ENCODE measurements around the gene PPIP5K1.
"Not testable (repeated sequence)": the region's sequence is repeated elsewhere in the genome, so short reads cannot be mapped to it uniquely, and the experiment has no call there.

Gene PPIP5K1

GRCh38 chr15:43544266-43544665 lies 45.7 kb downstream of the PPIP5K1 start:
- DNase-seq = no peak

DNA sequence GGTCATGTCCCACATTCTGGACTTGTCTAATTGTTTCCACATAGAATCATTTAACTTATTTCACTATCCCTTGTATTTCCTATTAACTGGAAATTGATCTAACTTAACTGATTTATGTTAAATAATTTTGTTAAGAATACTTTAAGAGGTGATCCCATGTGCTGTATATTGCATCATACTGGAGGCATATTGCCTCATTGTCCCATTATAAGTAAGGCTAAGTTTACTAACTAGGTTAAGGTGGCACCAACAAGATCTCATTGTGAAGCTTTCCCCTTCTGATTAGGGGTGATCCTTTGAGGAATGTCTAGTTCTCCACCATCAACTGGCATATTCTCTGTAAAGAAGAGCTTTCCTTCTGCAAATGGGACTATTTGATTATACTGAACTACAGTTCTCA lies 48.2 kb downstream of the PPIP5K1 start:
- DNase-seq = no peak

DNA sequence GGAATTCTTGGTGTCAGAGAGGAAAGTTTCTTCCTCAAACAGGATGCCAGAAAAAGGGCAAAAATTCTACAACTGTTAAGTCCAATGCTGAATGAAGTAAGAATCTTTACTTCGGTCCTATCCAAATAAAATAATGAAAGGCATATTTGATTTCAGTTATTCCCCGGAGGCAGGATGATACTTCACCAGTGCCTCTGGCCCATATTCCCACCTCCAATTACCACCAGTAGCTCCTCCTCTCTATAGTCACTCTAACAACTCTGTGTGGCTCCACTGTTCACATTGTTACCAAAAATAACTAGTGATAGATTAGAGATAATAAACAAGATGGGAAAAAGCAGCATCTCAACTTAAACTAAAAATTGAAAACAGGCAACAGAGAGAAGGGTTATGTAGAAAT lies 51.9 kb downstream of the PPIP5K1 start:
- DNase-seq = no peak

DNA sequence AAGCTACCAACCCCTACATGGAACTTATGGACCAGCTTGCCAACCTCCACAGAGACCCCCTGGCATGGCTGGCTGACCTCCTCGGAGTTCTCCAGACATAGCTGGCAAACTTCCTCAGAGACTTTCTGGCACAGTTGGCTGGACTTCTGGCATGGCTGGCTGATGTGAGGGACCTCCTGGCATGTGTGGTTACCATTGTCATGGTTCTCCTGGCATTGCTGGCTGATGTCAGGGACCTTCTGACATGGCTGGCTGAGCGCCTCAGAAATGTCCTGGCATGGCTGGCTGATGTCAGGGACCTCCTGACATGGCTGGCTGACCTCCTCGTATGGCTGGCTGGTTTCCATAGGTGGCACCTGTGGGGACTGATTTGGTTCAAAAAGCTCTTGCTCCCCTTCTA lies 55.1 kb downstream of the PPIP5K1 start:
- no peak for DNase-seq

- DNase-seq = not testable (repeated sequence)
Observed at GRCh38 chr15:43532826-43533225, 57.2 kb downstream of the PPIP5K1 start.

DNA sequence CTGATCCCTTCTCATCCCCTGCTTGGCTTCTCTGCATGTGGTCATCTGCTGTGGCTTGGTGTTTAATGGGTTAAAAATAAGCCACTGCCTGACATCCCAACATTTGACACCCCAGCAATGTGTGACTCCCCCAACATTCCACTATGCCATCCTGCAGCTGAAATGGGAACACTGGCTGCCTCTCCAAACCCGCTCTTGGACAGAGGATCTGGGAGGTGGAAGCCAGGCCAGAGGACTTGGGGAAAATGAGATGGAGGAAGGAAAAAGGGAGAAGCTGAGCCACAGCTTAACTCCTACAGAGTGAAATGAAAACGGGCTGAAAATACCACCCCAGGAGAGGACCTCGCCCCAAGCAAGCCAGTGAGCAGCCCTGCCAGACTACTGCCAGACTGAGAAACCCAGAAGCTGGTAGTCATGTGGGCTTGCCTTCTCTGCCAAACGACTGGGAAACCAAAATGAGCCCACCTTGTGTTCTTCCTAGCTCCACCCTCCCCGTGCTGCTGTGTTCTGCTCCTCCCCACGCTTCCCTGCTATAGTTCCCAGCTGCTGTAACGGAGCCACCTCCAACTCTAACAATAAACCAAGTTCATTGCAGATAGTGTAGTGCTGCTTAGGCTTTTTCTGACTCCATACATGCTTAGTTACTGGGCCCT lies 58.9 kb downstream of the PPIP5K1 start:
- DNase-seq = no peak

- no peak for DNase-seq
Observed at GRCh38 chr15:43529587-43530345, 60.2 kb downstream of the PPIP5K1 start.

- no peak for DNase-seq
Observed at GRCh38 chr15:43529141-43529540, 60.9 kb downstream of the PPIP5K1 start.

GRCh38 chr15:43528542-43529007 lies 61.4 kb downstream of the PPIP5K1 start:
- DNase-seq = no peak

DNA sequence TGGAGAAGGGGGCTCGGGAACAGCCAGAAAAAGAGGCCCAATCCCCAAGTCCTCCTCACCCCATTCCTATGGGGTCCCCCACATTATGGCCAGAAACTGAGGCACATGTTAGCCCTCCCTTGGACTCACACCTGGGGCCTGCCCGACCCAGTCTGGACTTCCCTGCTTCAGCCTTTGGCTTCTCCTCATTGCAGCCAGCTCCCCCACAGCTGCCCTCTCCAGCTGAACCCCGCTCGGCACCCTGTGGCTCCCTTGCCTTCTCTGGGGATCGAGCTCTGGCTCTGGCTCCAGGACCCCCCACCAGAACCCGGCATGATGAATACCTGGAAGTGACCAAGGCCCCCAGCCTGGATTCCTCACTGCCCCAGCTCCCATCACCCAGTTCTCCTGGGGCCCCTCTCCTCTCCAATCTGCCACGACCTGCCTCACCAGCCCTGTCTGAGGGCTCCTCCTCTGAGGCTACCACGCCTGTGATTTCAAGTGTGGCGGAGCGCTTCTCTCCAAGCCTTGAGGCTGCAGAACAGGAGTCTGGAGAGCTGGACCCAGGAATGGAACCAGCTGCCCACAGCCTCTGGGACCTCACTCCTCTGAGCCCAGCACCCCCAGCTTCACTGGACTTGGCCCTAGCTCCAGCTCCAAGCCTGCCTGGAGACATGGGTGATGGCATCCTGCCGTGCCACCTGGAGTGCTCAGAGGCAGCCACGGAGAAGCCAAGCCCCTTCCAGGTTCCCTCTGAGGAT lies 62.0 kb downstream of the PPIP5K1 start:
- no peak for DNase-seq

- DNase-seq = no peak
Observed at GRCh38 chr15:43527016-43527801, 62.8 kb downstream of the PPIP5K1 start.

DNA sequence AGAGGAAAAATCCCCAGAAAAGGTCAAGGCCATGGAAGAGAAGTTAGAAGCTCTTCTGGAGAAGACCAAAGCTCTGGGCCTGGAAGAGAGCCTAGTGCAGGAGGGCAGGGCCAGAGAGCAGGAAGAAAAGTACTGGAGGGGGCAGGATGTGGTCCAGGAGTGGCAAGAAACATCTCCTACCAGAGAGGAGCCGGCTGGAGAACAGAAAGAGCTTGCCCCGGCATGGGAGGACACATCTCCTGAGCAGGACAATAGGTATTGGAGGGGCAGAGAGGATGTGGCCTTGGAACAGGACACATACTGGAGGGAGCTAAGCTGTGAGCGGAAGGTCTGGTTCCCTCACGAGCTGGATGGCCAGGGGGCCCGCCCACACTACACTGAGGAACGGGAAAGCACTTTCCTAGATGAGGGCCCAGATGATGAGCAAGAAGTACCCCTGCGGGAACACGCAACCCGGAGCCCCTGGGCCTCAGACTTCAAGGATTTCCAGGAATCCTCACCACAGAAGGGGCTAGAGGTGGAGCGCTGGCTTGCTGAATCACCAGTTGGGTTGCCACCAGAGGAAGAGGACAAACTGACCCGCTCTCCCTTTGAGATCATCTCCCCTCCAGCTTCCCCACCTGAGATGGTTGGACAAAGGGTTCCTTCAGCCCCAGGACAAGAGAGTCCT lies 63.6 kb downstream of the PPIP5K1 start:
- DNase-seq = no peak

GRCh38 chr15:43525131-43525530 lies 64.9 kb downstream of the PPIP5K1 start:
- no peak for DNase-seq

DNA sequence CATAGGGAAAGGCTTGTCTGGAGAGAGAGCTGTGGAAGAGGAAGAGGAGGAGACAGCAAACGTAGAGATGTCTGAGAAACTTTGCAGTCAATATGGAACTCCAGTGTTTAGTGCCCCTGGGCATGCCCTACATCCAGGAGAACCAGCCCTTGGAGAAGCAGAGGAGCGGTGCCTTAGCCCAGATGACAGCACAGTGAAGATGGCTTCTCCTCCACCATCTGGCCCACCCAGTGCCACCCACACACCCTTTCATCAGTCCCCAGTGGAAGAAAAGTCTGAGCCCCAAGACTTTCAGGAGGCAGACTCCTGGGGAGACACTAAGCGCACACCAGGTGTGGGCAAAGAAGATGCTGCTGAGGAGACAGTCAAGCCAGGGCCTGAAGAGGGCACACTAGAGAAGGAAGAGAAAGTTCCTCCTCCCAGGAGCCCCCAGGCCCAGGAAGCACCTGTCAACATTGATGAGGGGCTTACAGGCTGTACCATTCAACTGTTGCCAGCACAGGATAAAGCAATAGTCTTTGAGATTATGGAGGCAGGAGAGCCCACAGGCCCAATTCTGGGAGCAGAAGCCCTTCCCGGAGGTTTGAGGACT lies 65.7 kb downstream of the PPIP5K1 start:
- DNase-seq = no peak

DNA sequence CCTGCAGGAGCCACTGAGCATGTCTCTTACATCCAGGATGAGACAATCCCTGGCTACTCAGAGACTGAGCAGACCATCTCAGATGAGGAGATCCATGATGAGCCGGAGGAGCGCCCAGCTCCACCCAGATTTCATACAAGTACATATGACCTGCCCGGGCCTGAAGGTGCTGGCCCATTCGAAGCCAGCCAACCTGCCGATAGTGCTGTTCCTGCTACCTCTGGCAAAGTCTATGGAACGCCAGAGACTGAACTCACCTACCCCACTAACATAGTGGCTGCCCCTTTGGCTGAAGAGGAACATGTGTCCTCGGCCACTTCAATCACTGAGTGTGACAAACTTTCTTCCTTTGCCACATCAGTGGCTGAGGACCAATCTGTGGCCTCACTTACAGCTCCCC lies 66.4 kb downstream of the PPIP5K1 start:
- DNase-seq = no peak

DNA sequence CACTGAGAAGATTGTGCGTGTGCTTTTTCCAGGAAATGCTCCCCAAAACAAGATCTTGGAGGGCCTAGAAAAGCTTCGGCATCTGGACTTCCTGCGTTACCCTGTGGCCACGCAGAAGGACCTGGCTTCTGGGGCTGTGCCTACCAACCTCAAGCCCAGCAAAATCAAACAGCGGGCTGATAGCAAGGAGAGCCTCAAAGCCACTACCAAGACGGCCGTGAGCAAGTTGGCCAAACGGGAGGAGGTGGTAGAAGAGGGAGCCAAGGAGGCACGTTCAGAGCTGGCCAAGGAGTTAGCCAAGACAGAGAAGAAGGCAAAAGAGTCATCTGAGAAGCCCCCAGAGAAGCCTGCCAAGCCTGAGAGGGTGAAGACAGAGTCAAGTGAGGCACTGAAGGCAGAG lies 67.8 kb downstream of the PPIP5K1 start:
- no peak for DNase-seq

GRCh38 chr15:43521419-43521818 lies 68.6 kb downstream of the PPIP5K1 start:
- DNase-seq = no peak

- DNase-seq = no peak
Observed at GRCh38 chr15:43520138-43520537, 69.9 kb downstream of the PPIP5K1 start.

- no peak for DNase-seq
Observed at GRCh38 chr15:43519196-43519595, 70.8 kb downstream of the PPIP5K1 start.

DNA sequence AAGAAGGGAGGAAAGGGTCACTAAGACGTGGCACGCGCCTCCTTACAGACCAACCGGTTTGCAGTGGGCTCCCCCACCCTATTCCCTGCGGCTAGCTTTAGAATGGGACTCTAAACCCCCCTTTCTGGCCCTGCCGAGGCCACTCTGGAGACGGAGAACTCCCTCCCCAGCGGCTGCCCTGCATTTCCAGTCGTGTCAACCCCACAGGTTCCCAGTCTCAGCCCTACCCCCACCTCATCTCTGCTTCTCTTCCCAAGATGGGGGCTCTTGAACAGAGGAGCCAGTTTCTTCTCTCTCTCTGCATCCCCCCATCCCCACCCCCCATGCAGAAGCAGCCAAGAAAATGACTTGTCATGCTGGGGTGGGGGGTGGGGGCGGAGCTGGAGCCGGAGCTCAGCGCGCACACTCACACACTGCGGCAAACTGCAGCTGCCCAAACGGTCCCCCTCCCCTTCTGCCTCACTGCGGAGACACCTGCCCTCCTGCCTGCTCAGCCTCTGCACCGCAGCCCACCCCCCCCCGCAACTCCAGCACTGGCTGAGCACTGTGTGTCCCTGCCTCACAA lies 71.7 kb downstream of the PPIP5K1 start:
- DNase-seq = no peak

GRCh38 chr15:43517354-43518196 lies 72.4 kb downstream of the PPIP5K1 start, which contains the start of gene MAP1A:
TSS of gene MAP1A (plus strand) at chr15:43517608. CDS start at chr15:43521474, 3,866 bp downstream.
- DNase-seq = no peak
